Vagina (tissue), 2 donors: ENCODE measurements around the gene DCLRE1B. TPM values are rescaled to one million over a fixed set of nuclear protein-coding genes. Genes with fewer than 3 reads are reported as not detected.

Experiments
- DNase-seq, 2 donors: peaks; one replicate each; pipeline ENCODE4 v3.0.0-alpha.2; 2017; ENCODE audit errors: extremely low spot score in 2 of 2
- H3K27ac ChIP-seq: fragments of 200-600 bp; sonication (generic); one replicate; pipeline ENCODE4 v1.5.1; 2019
- H3K27me3 ChIP-seq: fragments of 200-600 bp; sonication (generic); one replicate; pipeline ENCODE4 v1.5.1; 2019
- H3K36me3 ChIP-seq, 2 donors: fragments of 200-600 bp; sonication (generic); one replicate each; pipeline ENCODE4 v1.5.1; 2017 to 2019
- H3K4me1 ChIP-seq: fragments of 200-600 bp; sonication (generic); one replicate; pipeline ENCODE4 v1.5.1; 2019
- H3K4me3 ChIP-seq, 2 donors: fragments of 200-600 bp; sonication (generic); 1 replicate in 1 of 2; 2 replicates in 1 of 2; pipeline ENCODE4 v1.5.1; 2016 to 2019
- H3K9me3 ChIP-seq: fragments of 200-600 bp; sonication (generic); one replicate; pipeline ENCODE4 v1.5.1; 2019
- POLR2A ChIP-seq, 2 donors: fragments of 450-650 bp; IDR thresholded peaks; one replicate each; pipeline ENCODE4 v1.6.1; 2017; ENCODE audit warnings: antibody characterized with exemption in 2 of 2, mild to moderate bottlenecking in 2 of 2, moderate library complexity in 2 of 2
- POLR2AphosphoS5 ChIP-seq, 2 donors: sonication (generic); formaldehyde crosslinking; IDR thresholded peaks; one replicate each; pipeline ENCODE4 v1.9.0; 2017; ENCODE audit warnings: antibody characterized with exemption in 2 of 2, mild to moderate bottlenecking in 2 of 2, low read depth in 1 of 2; ENCODE audit not compliant: insufficient read depth in 1 of 2
- intact Hi-C: fragments of 100-400 bp; cut with DNase I; formaldehyde crosslinking; loops from one replicate; pipeline ENCODE4 v1.15.1; 2023
- total RNA-seq: library from RNA; depleted of rRNA; stranded (reverse); fragments of >200 nt; gene quantifications from one replicate; pipeline ENCODE4 v1.2.3, GENCODE V29; 2016
- TF ChIP-seq, protein P1 (sequence below), 3 experiments: fragments of 450-650 bp in 2 of 3; fragments of 200-600 bp in 1 of 3; sonication (generic) in 1 of 3; IDR thresholded peaks; one replicate each; pipeline ENCODE4 v1.5.1; 2017 to 2019; ENCODE audit warnings: antibody characterized with exemption in 3 of 3, mild to moderate bottlenecking in 2 of 3, moderate library complexity in 2 of 3

DCLRE1B gene
- total RNA-seq, 1 donor from 2014 or later = 5.2 TPM

- TF ChIP-seq, protein P1, sequence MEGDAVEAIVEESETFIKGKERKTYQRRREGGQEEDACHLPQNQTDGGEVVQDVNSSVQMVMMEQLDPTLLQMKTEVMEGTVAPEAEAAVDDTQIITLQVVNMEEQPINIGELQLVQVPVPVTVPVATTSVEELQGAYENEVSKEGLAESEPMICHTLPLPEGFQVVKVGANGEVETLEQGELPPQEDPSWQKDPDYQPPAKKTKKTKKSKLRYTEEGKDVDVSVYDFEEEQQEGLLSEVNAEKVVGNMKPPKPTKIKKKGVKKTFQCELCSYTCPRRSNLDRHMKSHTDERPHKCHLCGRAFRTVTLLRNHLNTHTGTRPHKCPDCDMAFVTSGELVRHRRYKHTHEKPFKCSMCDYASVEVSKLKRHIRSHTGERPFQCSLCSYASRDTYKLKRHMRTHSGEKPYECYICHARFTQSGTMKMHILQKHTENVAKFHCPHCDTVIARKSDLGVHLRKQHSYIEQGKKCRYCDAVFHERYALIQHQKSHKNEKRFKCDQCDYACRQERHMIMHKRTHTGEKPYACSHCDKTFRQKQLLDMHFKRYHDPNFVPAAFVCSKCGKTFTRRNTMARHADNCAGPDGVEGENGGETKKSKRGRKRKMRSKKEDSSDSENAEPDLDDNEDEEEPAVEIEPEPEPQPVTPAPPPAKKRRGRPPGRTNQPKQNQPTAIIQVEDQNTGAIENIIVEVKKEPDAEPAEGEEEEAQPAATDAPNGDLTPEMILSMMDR (IDR thresholded peaks at IDR 0.05) = no peak
- TF ChIP-seq POLR2A (IDR thresholded peaks at IDR 0.05) (no peak), POLR2AphosphoS5 (IDR thresholded peaks at IDR 0.05; ENCODE audit: insufficient read depth in 1 of 2, low read depth in 1 of 2) (no peak)
- H3K27ac ChIP-seq = peak overlapping the region; percentile 92
- H3K4me3 ChIP-seq = peak overlapping the region; percentile 81 to 99
- H3K36me3 ChIP-seq = no peaks in the 10 kb centered on the region
- H3K4me1 ChIP-seq = peaks cover 42% of the 10 kb centered on the region
- intact Hi-C loops = loop anchor here (2.0 kb wide), 1 partner anchor 24 kb away; the partner anchor contains the start of genes AP4B1 and DCLRE1B
- H3K27me3 ChIP-seq = no peaks in the 10 kb centered on the region
- H3K9me3 ChIP-seq = no peaks in the 10 kb centered on the region
- no peak for DNase-seq
Observed at GRCh38 chr1:113928187-113928930, 23.2 kb downstream of the DCLRE1B start.

GRCh38 chr1:113928941-113929749 is 24.0 kb downstream of the DCLRE1B start, which contains the start of gene HIPK1:
TSS of gene HIPK1 (plus strand) at chr1:113929324.
- TF ChIP-seq POLR2A (IDR thresholded peaks at IDR 0.05) (peak in 1 of 2 donors; percentile 69), POLR2AphosphoS5 (IDR thresholded peaks at IDR 0.05; ENCODE audit: insufficient read depth in 1 of 2, low read depth in 1 of 2) (peak; percentile 62 to 93)
- TF ChIP-seq, protein P1 (IDR thresholded peaks at IDR 0.05) = peak in 1 of 3 experiments; percentile 12
- peak within 1 kb of the TSS; percentile 92 for H3K27ac ChIP-seq
- H3K4me1 ChIP-seq = peaks cover 50% of the 10 kb centered on the region
- peak in 1 of 2 donors; percentile 92 for DNase-seq
- no peaks in the 10 kb centered on the region for H3K9me3 ChIP-seq
- no peaks in the 10 kb centered on the region for H3K36me3 ChIP-seq
- intact Hi-C loops = loop anchor here (2.0 kb wide), 1 partner anchor 24 kb away; the partner anchor contains the start of genes AP4B1 and DCLRE1B
- H3K27me3 ChIP-seq = no peaks in the 10 kb centered on the region
- peak within 1 kb of the TSS; percentile 81 to 99 for H3K4me3 ChIP-seq

- TF ChIP-seq POLR2A (IDR thresholded peaks at IDR 0.05) = no peak
- TF ChIP-seq, protein P1 (IDR thresholded peaks at IDR 0.05) = peak in 1 of 3 experiments; percentile 32
- peak overlapping the region; percentile 81 to 99 for H3K4me3 ChIP-seq
- no peaks in the 10 kb centered on the region for H3K36me3 ChIP-seq
- no peaks in the 10 kb centered on the region for H3K9me3 ChIP-seq
- peaks cover 52% of the 10 kb centered on the region for H3K4me1 ChIP-seq
- intact Hi-C loops = loop anchor here (2.0 kb wide), 1 partner anchor 25 kb away; the partner anchor contains the start of genes AP4B1 and DCLRE1B
- H3K27me3 ChIP-seq = no peaks in the 10 kb centered on the region
- peak overlapping the region; percentile 92 for H3K27ac ChIP-seq
- no peak for DNase-seq
Observed at GRCh38 chr1:113929750-113930498, 24.8 kb downstream of the DCLRE1B start.

DNA sequence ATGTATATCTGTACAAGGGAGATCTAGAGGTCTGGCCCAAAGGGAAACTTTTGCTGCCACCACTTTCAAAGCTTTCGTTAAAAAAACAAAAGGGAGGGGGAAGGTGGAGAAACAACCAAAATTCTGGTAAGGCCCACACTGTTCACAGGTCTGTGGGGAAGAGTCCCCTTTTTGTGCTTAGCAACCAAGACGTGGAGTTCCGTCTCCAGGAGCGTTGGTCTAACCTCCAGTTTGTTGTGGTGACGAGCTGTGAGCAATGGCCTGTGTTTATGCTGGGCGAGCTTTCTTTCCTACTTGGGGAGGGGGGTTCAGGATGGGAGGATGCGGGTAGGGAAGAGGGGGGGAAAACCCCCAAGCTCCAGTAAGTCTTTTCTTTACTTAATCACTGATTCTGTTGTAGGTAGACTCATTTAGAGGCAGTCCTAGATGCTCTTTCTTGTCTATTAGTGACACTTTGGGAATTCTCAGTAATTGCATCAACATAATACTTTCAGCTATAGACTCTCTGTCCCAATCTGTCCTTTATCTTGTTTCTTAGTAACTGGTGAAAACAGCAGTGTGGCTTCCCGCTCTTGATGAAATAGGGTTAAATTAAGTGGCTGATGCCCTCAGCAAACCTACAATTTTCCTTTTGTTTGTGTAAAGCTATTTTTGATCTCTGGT is 25.5 kb downstream of the DCLRE1B start:
- intact Hi-C loops = no loop called here
- TF ChIP-seq, protein P1 (IDR thresholded peaks at IDR 0.05) = no peak
- TF ChIP-seq POLR2AphosphoS5 (IDR thresholded peaks at IDR 0.05; ENCODE audit: insufficient read depth in 1 of 2, low read depth in 1 of 2) (no peak), POLR2A (IDR thresholded peaks at IDR 0.05) (no peak)
- DNase-seq = no peak
- Histone ChIP-seq H3K4me1 (peaks cover 52% of the 10 kb centered on the region), H3K36me3 (no peaks in the 10 kb centered on the region), H3K4me3 (peak overlapping the region; percentile 81 to 99), H3K27ac (peak overlapping the region; percentile 92), H3K9me3 (no peaks in the 10 kb centered on the region), H3K27me3 (no peaks in the 10 kb centered on the region)
